Kidney tubule cell (primary cell): ENCODE measurements around the gene RSPRY1.
A peak's percentile ranks its signal among the peaks of the same experiment; 100 is the strongest.

Source experiments
- DNase-seq: peaks from one replicate; pipeline ENCODE4 v3.0.0-alpha.2; 2018; ENCODE audit warnings: low spot score

Gene RSPRY1

GRCh38 chr16:57224651-57225335 is 38.7 kb downstream of the RSPRY1 start:
- peak; percentile 51 for DNase-seq

GRCh38 chr16:57225978-57226377 is 39.8 kb downstream of the RSPRY1 start:
- no peak for DNase-seq

- DNase-seq = peak; percentile 56
These were observed 40.8 kb downstream of the RSPRY1 start for GRCh38 chr16:57226701-57227621.

GRCh38 chr16:57229079-57229478 is 43.0 kb downstream of the RSPRY1 start:
- DNase-seq = no peak

- no peak for DNase-seq
These were observed 45.8 kb downstream of the RSPRY1 start for GRCh38 chr16:57231821-57232350.

GRCh38 chr16:57233944-57234706 is 48.0 kb downstream of the RSPRY1 start:
- DNase-seq = no peak

- DNase-seq = no peak
These were observed 48.6 kb downstream of the RSPRY1 start for GRCh38 chr16:57234707-57235092.

GRCh38 chr16:57235128-57236021 is 49.2 kb downstream of the RSPRY1 start:
- DNase-seq = peak; percentile 55

GRCh38 chr16:57236022-57236350 is 49.9 kb downstream of the RSPRY1 start:
- no peak for DNase-seq

- no peak for DNase-seq
These were observed 52.6 kb downstream of the RSPRY1 start for GRCh38 chr16:57238682-57239081.

GRCh38 chr16:57239107-57239506 is 53.0 kb downstream of the RSPRY1 start:
- no peak for DNase-seq

GRCh38 chr16:57240851-57241250 is 54.7 kb downstream of the RSPRY1 start:
- DNase-seq = no peak

GRCh38 chr16:57242650-57243049 is 56.5 kb downstream of the RSPRY1 start:
- no peak for DNase-seq

GRCh38 chr16:57244463-57244766 is 58.3 kb downstream of the RSPRY1 start:
- no peak for DNase-seq

- DNase-seq = peak; percentile 99
These were observed 58.8 kb downstream of the RSPRY1 start, which contains the start of gene ARL2BP for GRCh38 chr16:57244767-57245471. Gene ARL2BP, plus strand, starts transcription at chr16:57245259. Its CDS starts 109 bp downstream, at chr16:57245368.

- DNase-seq = no peak
These were observed 59.5 kb downstream of the RSPRY1 start for GRCh38 chr16:57245472-57246113.

- no peak for DNase-seq
These were observed 65.2 kb downstream of the RSPRY1 start for GRCh38 chr16:57251352-57251751.

- peak; percentile 99 for DNase-seq
These were observed 66.1 kb downstream of the RSPRY1 start for GRCh38 chr16:57252148-57252721.

- peak; percentile 79 for DNase-seq
These were observed 67.3 kb downstream of the RSPRY1 start for GRCh38 chr16:57253466-57253865.
